H7 (cell line): ENCODE measurements around the gene CRACDL. TPM values are rescaled to one million over a fixed set of nuclear protein-coding genes. Genes with fewer than 3 reads are reported as not detected.

Experiments
- DNase-seq: peaks from one replicate; pipeline ENCODE4 v3.0.0; 2012
- H3K27me3 ChIP-seq: 2 replicates; pipeline ENCODE4 v1.6.0; 2011; ENCODE audit warnings: mild to moderate bottlenecking, low read length; ENCODE audit not compliant: control insufficient read depth, insufficient read depth
- H3K36me3 ChIP-seq: replicated peaks from 2 replicates; pipeline ENCODE4 v1.5.1; 2011; ENCODE audit warnings: low read length; ENCODE audit not compliant: control insufficient read depth, insufficient read depth
- H3K4me3 ChIP-seq: 2 replicates; pipeline ENCODE4 v1.5.1; 2011; ENCODE audit warnings: low read depth, mild to moderate bottlenecking, control low read depth, low read length, moderate library complexity; ENCODE audit not compliant: insufficient read depth
- total RNA-seq: library from RNA; depleted of rRNA; stranded (reverse); fragments of >200 nt; shearing (Covaris generic); gene quantifications from 2 replicates; pipeline ENCODE4 v1.2.3, GENCODE V29; 2014

The CRACDL gene
- total RNA-seq, 1 experiment from 2014 or later = 0.24 TPM

DNA sequence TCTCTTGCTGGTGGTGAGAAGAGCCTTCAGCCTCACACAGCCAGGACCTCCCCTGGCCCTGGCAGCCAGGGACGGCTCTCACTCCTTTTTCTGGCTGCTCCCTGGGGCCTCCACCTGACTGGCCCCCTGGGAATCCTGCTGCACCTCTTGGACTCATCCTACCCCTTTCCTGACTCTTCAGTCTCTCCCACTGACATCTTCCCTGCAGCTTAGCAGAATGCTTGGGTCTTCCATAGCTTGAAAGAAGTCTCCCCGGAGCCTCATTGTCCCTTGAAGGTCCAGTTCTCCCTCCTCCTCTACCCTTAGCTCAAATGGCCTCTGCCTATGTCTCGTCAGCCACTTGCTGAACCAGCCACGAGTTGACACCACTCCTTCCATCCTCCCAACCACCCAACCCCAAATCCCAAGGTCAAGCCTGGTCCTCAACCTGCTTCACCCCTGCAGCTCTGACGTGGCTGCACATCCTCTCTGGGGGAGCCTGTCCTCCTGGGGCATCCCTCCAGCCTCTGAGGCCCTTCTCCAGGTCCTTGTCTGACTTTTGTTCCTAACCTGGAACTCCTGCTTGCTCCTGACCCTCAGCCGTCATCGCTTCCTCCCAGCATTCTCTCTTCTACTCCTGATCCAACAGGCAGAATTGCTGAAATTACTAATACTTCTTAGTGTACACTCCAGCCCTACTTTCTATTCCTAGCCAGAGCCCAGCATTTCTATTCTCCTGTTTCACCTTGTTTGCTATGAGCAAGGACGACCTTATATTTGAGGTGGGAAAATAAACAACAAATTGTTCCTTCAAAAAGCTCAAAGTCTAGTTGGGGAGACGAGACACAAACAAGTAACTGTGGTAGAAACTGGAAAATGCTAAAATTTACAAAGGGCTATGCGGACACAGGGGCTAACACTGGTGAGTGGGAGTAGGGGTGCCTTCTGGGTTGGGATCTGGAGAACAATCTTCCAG is 136.4 kb downstream of the CRACDL start:
- H3K27me3 ChIP-seq = no peaks in the 10 kb centered on the region
- H3K36me3 ChIP-seq = no peaks in the 10 kb centered on the region
- DNase-seq = no peak
- H3K4me3 ChIP-seq = no peak overlapping the region

DNA sequence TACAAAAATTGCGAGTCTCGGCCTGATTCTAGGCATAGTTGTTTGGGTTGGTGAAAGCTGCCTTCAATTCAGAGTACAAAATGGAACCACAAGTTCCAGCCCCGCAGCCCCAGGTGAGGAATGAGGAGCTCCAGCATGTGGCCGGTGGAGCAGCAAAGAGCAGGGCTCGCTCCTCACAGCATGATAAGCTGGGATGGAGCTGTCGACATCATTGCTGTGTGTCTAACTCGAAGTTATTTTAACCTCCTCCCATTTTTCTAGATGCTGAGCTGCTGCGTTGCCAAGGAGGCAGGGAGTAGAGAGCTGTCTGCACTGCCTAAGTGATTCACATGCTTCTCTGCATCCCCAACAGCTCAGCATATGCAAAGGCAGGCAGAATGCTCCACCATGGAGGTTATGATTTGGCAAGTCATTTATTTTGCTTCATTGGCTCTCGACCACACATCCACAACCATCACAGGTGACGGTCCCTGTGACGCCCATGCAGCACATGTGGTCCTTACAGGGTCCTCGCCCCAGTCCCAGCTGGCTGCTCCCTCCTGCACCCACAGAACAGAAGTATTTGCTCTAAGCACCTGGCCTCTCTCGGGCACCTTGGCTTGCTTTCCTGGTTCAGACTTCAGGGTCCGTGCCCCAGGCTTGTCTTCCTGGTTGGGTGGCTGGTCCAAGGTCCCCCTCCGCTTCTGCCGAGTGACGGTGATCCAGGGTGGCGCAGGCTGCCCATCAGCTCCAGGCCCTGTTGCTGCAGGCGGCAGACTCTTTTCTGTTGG is 139.1 kb downstream of the CRACDL start:
- no peak for DNase-seq
- Histone ChIP-seq H3K4me3 (no peak overlapping the region), H3K36me3 (no peaks in the 10 kb centered on the region)

GRCh38 chr2:98795891-98796676 is 139.9 kb downstream of the CRACDL start:
- no peak for DNase-seq
- no peaks in the 10 kb centered on the region for H3K27me3 ChIP-seq
- no peaks in the 10 kb centered on the region for H3K36me3 ChIP-seq
- no peak overlapping the region for H3K4me3 ChIP-seq

More for the DNA sequence above, 139.1 kb downstream of the CRACDL start:
- no peaks in the 10 kb centered on the region for H3K27me3 ChIP-seq

DNA sequence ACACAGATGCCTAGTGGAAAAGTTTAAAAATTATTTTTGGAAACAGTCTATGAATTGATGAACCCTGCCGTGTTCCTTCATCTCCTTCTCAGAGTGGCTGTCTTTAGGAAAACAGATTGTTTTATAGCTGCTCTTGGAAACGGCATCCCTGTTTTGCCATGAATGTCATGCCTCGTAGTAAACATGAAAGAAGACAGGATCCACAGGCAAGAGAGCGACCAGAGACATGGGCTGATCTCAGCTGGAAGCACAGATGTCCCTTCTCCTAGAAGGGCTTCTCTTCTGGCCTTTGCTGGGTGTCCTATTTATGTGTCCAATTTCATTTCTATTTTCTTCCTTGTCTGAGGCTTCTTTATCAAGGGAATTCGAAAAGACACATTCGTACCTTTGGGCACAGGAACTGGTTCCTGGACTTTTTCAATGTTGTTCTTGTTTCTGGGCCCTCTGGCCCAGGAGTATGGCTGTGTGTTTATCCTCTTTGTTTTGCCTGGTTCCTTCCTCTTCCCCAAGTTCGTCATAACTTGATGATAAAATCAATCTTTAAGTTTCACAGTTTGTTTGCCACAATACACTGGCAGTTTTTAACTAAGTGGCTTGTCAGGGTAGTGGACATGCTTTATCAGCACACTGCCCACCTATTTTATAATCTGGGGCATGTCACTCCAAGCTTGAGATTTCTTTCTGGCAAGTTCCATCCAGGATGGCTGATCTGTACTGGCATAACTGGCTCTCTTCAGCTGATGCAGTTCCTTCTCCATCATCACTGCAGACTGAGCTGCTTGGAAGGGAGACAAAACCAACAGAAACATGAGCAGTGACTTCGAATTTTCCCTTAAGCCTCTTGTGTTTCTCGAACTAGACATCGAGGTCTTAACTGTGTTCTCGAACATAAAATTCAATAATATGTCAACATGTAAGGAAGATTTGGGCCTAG is 141.9 kb downstream of the CRACDL start:
- H3K4me3 ChIP-seq = no peak overlapping the region
- DNase-seq = no peak
- H3K36me3 ChIP-seq = no peaks in the 10 kb centered on the region
- no peaks in the 10 kb centered on the region for H3K27me3 ChIP-seq

- Histone ChIP-seq H3K36me3 (no peaks in the 10 kb centered on the region), H3K27me3 (no peaks in the 10 kb centered on the region), H3K4me3 (no peak overlapping the region)
- no peak for DNase-seq
Observed at GRCh38 chr2:98793275-98793674, 142.8 kb downstream of the CRACDL start.

DNA sequence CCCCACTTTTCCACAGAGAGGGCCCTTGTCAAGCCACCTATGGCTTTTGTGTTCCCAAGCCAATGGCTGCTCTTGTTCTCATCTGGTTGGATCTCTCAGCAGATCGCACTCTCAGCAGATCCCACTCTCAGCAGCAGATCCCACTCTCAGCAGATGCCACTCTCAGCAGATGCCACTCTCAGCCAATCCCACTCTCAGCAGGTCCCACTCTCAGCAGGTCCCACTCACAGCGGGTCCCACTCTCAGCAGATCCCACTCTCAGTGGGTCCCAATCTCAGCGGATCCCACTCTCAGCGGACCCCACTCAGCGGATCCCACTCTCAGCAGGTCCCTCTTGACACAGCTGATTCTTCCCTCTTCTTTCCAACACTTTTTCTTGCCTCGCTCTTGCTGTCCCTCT is 145.8 kb downstream of the CRACDL start:
- DNase-seq = no peak
- H3K27me3 ChIP-seq = no peaks in the 10 kb centered on the region
- H3K4me3 ChIP-seq = no peak overlapping the region
- no peaks in the 10 kb centered on the region for H3K36me3 ChIP-seq

- H3K27me3 ChIP-seq = no peaks in the 10 kb centered on the region
- no peak for DNase-seq
- H3K4me3 ChIP-seq = no peak overlapping the region
- no peaks in the 10 kb centered on the region for H3K36me3 ChIP-seq
Observed at GRCh38 chr2:98787700-98788099, 148.3 kb downstream of the CRACDL start.

- Histone ChIP-seq H3K27me3 (no peaks in the 10 kb centered on the region), H3K4me3 (no peak overlapping the region), H3K36me3 (no peaks in the 10 kb centered on the region)
- DNase-seq = no peak
Observed at GRCh38 chr2:98786179-98786578, 149.8 kb downstream of the CRACDL start.

- H3K4me3 ChIP-seq = no peak overlapping the region
- DNase-seq = no peak
- H3K36me3 ChIP-seq = no peaks in the 10 kb centered on the region
- no peaks in the 10 kb centered on the region for H3K27me3 ChIP-seq
Observed at GRCh38 chr2:98782570-98782969, 153.5 kb downstream of the CRACDL start.

GRCh38 chr2:98781822-98782221 is 154.2 kb downstream of the CRACDL start:
- H3K27me3 ChIP-seq = no peaks in the 10 kb centered on the region

DNA sequence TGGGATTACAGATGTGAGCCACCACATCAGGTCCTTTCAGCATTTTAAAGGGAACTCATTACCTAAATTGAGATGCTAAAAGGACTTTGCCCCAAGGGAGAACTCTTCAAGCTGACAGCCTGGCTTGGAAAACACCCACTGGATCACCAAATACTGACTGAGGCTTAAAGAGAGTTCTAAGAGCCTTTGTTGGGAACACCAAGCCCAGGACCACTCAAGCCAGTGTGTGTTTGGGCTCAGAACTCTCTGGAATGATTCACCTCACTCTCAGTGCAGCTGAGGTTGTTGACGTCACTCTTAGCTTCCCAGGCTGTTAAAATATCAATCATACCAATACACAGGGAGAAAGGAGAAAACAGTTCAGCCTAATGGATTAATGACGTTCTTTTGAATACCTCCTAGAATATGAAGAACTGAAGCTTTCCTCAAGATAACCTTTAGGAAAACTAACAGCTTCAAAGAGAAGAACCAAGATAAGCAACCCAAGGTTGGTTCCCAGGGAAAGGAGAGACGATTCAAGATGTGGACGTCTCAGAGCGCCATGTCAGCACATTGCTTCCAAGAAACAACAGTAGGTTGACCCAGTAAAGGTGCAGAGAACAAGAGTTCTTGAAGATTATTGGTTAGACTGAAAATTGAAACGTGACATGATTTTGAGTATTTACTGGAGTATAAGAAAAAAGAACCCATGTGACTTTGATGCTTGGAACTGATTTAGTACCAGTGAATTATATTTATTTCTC is 157.1 kb downstream of the CRACDL start:
- no peak for DNase-seq
- Histone ChIP-seq H3K4me3 (no peak overlapping the region), H3K36me3 (no peaks in the 10 kb centered on the region), H3K27me3 (no peaks in the 10 kb centered on the region)

More at GRCh38 chr2:98781822-98782221, 154.2 kb downstream of the CRACDL start:
- DNase-seq = no peak
- no peak overlapping the region for H3K4me3 ChIP-seq
- no peaks in the 10 kb centered on the region for H3K36me3 ChIP-seq

DNA sequence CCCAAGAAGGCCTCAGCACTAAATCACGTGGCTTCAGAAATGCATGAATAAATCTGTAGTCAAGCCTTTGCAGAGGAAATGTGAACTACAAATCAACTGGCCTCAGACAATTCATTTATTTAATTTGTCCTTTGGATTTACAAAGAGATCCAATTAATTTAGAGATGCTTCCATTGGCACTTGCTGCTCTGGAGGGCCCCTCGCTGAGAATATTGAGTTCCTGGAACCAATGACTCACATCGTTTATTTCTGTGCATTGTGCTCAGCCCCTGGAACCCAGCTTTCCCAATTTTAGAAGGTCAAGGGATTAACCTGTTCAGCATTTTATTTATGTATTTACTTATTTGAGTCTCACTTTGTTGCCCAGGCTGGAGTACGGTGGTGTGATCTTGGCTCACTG is 157.9 kb downstream of the CRACDL start:
- Histone ChIP-seq H3K27me3 (no peaks in the 10 kb centered on the region), H3K4me3 (no peak overlapping the region), H3K36me3 (no peaks in the 10 kb centered on the region)
- DNase-seq = no peak

DNA sequence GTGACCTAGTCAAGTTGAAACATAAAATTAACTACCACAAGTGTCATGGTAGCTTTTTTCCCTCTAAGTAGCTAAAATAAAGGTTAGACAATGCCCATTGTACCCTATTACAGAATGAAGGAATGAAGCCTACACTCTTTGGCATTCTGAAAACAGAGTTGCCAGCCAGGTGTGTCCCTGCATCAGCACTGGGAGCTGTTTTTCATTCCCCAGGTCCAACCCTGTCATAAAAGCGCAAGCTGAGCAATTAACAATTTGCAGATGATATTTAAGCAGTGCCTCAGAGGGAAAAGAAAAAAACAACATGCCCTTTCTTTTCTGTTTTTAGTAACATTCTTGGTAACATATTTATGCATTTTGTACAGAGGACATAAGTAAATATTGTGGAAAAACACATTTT is 158.3 kb downstream of the CRACDL start:
- Histone ChIP-seq H3K36me3 (no peaks in the 10 kb centered on the region), H3K27me3 (no peaks in the 10 kb centered on the region), H3K4me3 (no peak overlapping the region)
- no peak for DNase-seq
